ENCODE measurements around the gene LSAMP. TPM values are rescaled to one million over a fixed set of nuclear protein-coding genes. Genes with fewer than 3 reads are reported as not detected.

Gene LSAMP
- total RNA-seq, 1 experiment from 2014 or later = 0.15 TPM

- Histone ChIP-seq H3K4me2 (ENCODE audit: low read length) (no peak overlapping the region), H3K4me3 (ENCODE audit: low read length) (no peak overlapping the region), H4K20me1 (ENCODE audit: low read length) (no peaks in the 10 kb centered on the region), H3K36me3 (ENCODE audit: low read depth, low read length) (no peaks in the 10 kb centered on the region), H3K79me2 (ENCODE audit: low read length) (no peaks in the 10 kb centered on the region), H2AFZ (ENCODE audit: low read length) (no peak overlapping the region), H3K9me3 (ENCODE audit: low read length) (no peaks in the 10 kb centered on the region), H3K9me2 (replicated peaks; ENCODE audit: low read length) (no peaks in the 10 kb centered on the region), H3F3A (ENCODE audit: low read length, unreplicated experiment) (no peaks in the 10 kb centered on the region), H3K27me3 (ENCODE audit: low read length) (no peaks in the 10 kb centered on the region), H3K4me1 (ENCODE audit: insufficient read depth, low read length) (peaks cover 9% of the 10 kb centered on the region), H3K9ac (ENCODE audit: low read length) (no peak overlapping the region), H3K27ac (ENCODE audit: low read length) (no peak overlapping the region)
- no TSS peak for BruUV-seq (replicated peaks)
- ATAC-seq (no peak; the same call in 1 of the 2 replicates), DNase-seq (no peak)
- CTCF ChIA-PET = no interaction called here
- POLR2A ChIA-PET (ENCODE audit: unreplicated experiment) = no interaction called here
- intact Hi-C loops (cut with micrococcal nuclease) = no loop called here
- TF ChIP-seq EZH2 (IDR thresholded peaks at IDR 0.05; ENCODE audit: low read length, unreplicated experiment) (no peak), CTCF (conservative IDR thresholded peaks at IDR 0.05; ENCODE audit: low read depth, low read length) (peak; percentile 49)
These were observed 584.0 kb downstream of the LSAMP start for GRCh38 chr3:115861166-115861733.

GRCh38 chr3:115860766-115861165 is 584.5 kb downstream of the LSAMP start:
- Histone ChIP-seq H3K9me2 (replicated peaks; ENCODE audit: low read length) (no peaks in the 10 kb centered on the region), H3K9ac (ENCODE audit: low read length) (no peak overlapping the region), H3K36me3 (ENCODE audit: low read depth, low read length) (no peaks in the 10 kb centered on the region), H3F3A (ENCODE audit: low read length, unreplicated experiment) (peaks cover 3% of the 10 kb centered on the region), H3K27ac (ENCODE audit: low read length) (no peak overlapping the region), H3K4me1 (ENCODE audit: insufficient read depth, low read length) (peaks cover 14% of the 10 kb centered on the region), H3K79me2 (ENCODE audit: low read length) (no peaks in the 10 kb centered on the region), H3K4me2 (ENCODE audit: low read length) (no peak overlapping the region), H3K27me3 (ENCODE audit: low read length) (no peaks in the 10 kb centered on the region), H3K9me3 (ENCODE audit: low read length) (no peaks in the 10 kb centered on the region), H2AFZ (ENCODE audit: low read length) (no peak overlapping the region), H4K20me1 (ENCODE audit: low read length) (no peaks in the 10 kb centered on the region), H3K4me3 (ENCODE audit: low read length) (no peak overlapping the region)
- TF ChIP-seq EZH2 (IDR thresholded peaks at IDR 0.05; ENCODE audit: low read length, unreplicated experiment) (no peak), CTCF (conservative IDR thresholded peaks at IDR 0.05; ENCODE audit: low read depth, low read length) (no peak), EZH2phosphoT487 (IDR thresholded peaks at IDR 0.05; ENCODE audit: borderline replicate concordance, low read length) (no peak)
- ATAC-seq (no peak), DNase-seq (no peak)
- intact Hi-C loops (cut with micrococcal nuclease) = no loop called here
- POLR2A ChIA-PET (ENCODE audit: unreplicated experiment) = no interaction called here
- CTCF ChIA-PET = no interaction called here
- no TSS peak for BruUV-seq (replicated peaks)

- POLR2A ChIA-PET (ENCODE audit: unreplicated experiment) = no interaction called here
- ATAC-seq (no peak), DNase-seq (no peak)
- H3K9me2 ChIP-seq (replicated peaks; ENCODE audit: low read length) = no peaks in the 10 kb centered on the region
- no peak overlapping the region for H3K4me3 ChIP-seq (ENCODE audit: low read length)
- no peaks in the 10 kb centered on the region for H3K27me3 ChIP-seq (ENCODE audit: low read length)
- no peaks in the 10 kb centered on the region for H3K9me3 ChIP-seq (ENCODE audit: low read length)
- peaks cover 21% of the 10 kb centered on the region for H3K4me1 ChIP-seq (ENCODE audit: insufficient read depth, low read length)
- BruUV-seq (replicated peaks) = no TSS peak
- TF ChIP-seq EZH2phosphoT487 (IDR thresholded peaks at IDR 0.05; ENCODE audit: borderline replicate concordance, low read length) (no peak), CTCF (conservative IDR thresholded peaks at IDR 0.05; ENCODE audit: low read depth, low read length) (no peak), EZH2 (IDR thresholded peaks at IDR 0.05; ENCODE audit: low read length, unreplicated experiment) (no peak)
- H4K20me1 ChIP-seq (ENCODE audit: low read length) = no peaks in the 10 kb centered on the region
- no peak overlapping the region for H2AFZ ChIP-seq (ENCODE audit: low read length)
- no peaks in the 10 kb centered on the region for H3K36me3 ChIP-seq (ENCODE audit: low read depth, low read length)
- intact Hi-C loops (cut with micrococcal nuclease) = no loop called here
- CTCF ChIA-PET = no interaction called here
- H3F3A ChIP-seq (ENCODE audit: low read length, unreplicated experiment) = peaks cover 6% of the 10 kb centered on the region
- H3K9ac ChIP-seq (ENCODE audit: low read length) = no peak overlapping the region
- H3K79me2 ChIP-seq (ENCODE audit: low read length) = no peaks in the 10 kb centered on the region
- H3K27ac ChIP-seq (ENCODE audit: low read length) = no peak overlapping the region
- H3K4me2 ChIP-seq (ENCODE audit: low read length) = no peak overlapping the region
These were observed 586.1 kb downstream of the LSAMP start for GRCh38 chr3:115859002-115859807.

Measured in PC-3 (cell line).